Measurements from ENCODE around the gene NEAT1.

DNA sequence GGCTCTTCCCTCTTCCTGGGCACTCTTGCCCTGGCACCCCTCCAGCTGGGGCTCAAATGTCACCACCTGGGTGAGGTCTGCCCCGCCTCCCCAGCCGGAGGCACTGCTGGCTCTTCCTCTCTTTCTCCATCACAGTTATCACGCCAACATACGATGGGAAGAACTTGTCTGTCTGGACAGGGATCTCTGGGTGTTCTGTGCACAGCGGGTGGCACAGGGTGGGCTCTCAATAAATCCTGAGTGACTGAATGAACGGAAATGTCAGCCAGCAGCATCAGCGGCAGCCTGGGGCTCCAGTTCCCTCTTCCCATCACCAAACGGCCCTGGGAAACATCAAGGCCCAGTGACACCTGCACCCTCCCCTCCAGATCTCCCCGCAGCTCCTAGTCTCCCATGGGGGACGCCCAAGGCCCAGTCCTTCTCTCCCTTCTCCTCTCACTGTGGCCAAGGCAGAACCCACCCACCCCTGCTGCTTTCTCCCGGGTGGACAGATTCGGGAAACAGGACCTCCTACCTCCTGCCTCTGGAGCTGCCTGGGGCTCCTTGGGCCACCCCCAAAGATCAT, 39.7 kb upstream of the NEAT1 start:
- TF ChIP-seq, protein P1, sequence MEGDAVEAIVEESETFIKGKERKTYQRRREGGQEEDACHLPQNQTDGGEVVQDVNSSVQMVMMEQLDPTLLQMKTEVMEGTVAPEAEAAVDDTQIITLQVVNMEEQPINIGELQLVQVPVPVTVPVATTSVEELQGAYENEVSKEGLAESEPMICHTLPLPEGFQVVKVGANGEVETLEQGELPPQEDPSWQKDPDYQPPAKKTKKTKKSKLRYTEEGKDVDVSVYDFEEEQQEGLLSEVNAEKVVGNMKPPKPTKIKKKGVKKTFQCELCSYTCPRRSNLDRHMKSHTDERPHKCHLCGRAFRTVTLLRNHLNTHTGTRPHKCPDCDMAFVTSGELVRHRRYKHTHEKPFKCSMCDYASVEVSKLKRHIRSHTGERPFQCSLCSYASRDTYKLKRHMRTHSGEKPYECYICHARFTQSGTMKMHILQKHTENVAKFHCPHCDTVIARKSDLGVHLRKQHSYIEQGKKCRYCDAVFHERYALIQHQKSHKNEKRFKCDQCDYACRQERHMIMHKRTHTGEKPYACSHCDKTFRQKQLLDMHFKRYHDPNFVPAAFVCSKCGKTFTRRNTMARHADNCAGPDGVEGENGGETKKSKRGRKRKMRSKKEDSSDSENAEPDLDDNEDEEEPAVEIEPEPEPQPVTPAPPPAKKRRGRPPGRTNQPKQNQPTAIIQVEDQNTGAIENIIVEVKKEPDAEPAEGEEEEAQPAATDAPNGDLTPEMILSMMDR (conservative IDR thresholded peaks at IDR 0.05; ENCODE audit: low read length) = no peak
- TF ChIP-seq EZH2phosphoT487 (IDR thresholded peaks at IDR 0.05; ENCODE audit: borderline replicate concordance) = no peak
